GM21423 (cell line): ENCODE data around the gene DMGDH.

Source experiments
- ATAC-seq: cut with Tn5 transposase; IDR thresholded peaks from one replicate; pipeline ENCODE4 v1.9.1; 2021; ENCODE audit warnings: mild to moderate bottlenecking, moderate library complexity; ENCODE audit not compliant: unreplicated experiment

The DMGDH gene

GRCh38 chr5:79074641-79075040, 5.2 kb upstream of the DMGDH start:
- ATAC-seq, result no peak

- no peak for ATAC-seq
Measured at GRCh38 chr5:79070350-79070667, 835 bp upstream of the DMGDH start.

- ATAC-seq, result no peak
Measured at GRCh38 chr5:79062436-79062835, 7.0 kb downstream of the DMGDH start.

- no peak for ATAC-seq
Measured at GRCh38 chr5:79059674-79060073, 9.8 kb downstream of the DMGDH start.

GRCh38 chr5:79056847-79057246, 12.6 kb downstream of the DMGDH start:
- ATAC-seq, result no peak

- ATAC-seq, result no peak
Measured at GRCh38 chr5:79055017-79055416, 14.5 kb downstream of the DMGDH start.

GRCh38 chr5:79053321-79053720, 16.2 kb downstream of the DMGDH start:
- no peak for ATAC-seq

- no peak for ATAC-seq
Measured at GRCh38 chr5:79050498-79050897, 19.0 kb downstream of the DMGDH start.

- ATAC-seq, result no peak
Measured at GRCh38 chr5:79048437-79048836, 21.0 kb downstream of the DMGDH start.

GRCh38 chr5:79047199-79047598, 22.3 kb downstream of the DMGDH start:
- ATAC-seq, result no peak

GRCh38 chr5:79042188-79042587, 27.3 kb downstream of the DMGDH start:
- no peak for ATAC-seq

GRCh38 chr5:79036769-79037168, 32.7 kb downstream of the DMGDH start:
- no peak for ATAC-seq

- ATAC-seq, result no peak
Measured at GRCh38 chr5:79035237-79035636, 34.2 kb downstream of the DMGDH start.

GRCh38 chr5:79032782-79033181, 36.7 kb downstream of the DMGDH start:
- ATAC-seq, result no peak

- no peak for ATAC-seq
Measured at GRCh38 chr5:79032031-79032695, 37.3 kb downstream of the DMGDH start.

- ATAC-seq, result no peak
Measured at GRCh38 chr5:79031485-79031867, 38.0 kb downstream of the DMGDH start.

GRCh38 chr5:79030663-79031484, 38.6 kb downstream of the DMGDH start:
- no peak for ATAC-seq

GRCh38 chr5:79025054-79025472, 44.4 kb downstream of the DMGDH start:
- ATAC-seq, result no peak

- no peak for ATAC-seq
Measured at GRCh38 chr5:79023947-79024346, 45.5 kb downstream of the DMGDH start.

- no peak for ATAC-seq
Measured at GRCh38 chr5:79023348-79023747, 46.1 kb downstream of the DMGDH start.

- no peak for ATAC-seq
Measured at GRCh38 chr5:79022771-79023170, 46.7 kb downstream of the DMGDH start.

- ATAC-seq, result no peak
Measured at GRCh38 chr5:79021753-79022152, 47.7 kb downstream of the DMGDH start.
